ENCODE results near the gene NUDT11.

DNA sequence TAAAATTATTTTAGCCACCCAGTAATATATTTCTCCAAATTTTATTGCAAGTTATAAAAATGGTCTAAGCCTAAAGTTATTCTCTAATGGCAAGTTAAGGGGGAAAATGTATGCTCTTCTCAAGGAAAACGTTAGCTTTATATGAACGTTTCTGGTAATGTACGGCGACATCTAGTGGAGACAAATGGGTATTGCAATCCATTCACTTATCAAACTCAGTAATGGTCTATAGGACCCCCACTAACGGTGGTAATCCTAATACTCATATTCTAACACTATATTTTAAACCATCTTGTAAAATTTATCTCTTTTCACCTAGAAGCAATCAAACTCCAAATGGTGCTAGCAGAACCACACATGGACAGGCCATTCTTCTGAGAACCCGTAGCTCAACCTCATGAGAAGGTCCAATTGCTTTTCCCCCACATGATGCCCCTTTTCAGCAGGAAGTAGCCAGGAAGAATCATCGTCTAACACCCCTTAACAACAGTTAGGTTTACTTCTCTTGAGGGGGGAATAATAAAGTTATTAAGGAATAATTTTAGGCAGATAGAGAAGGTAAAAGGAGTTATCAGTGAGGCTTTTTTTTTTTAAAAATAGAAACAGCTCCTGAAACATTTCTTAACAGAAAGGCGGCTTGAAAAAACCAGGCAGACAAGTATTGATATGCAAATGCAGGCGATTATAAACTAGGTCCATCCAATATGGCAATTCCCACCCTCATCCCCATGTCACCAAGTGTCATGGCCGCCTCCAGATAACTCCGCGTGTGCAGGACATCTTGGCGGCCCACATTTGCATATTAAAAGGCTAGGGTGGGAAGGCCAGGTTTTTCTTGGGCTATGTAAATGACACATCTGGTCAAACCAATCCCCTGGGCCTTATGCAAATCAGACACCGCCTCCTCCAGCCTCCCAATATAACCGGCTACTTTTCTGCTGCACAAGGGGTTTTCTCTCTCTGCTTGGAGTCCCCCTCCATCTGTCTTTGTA is 35.0 kb downstream of the NUDT11 start:
- peak; percentile 53 to 67 (median 62) for TF ChIP-seq CTCF (IDR thresholded peaks at IDR 0.05)
- no peak for TF ChIP-seq POLR2A (IDR thresholded peaks at IDR 0.05)
- no peak for TF ChIP-seq POLR2AphosphoS5 (IDR thresholded peaks at IDR 0.05; ENCODE audit: insufficient read depth in 1 of 2, low read depth in 1 of 2)
